HG02938 (cell line): ENCODE data around the gene RAB11FIP3.

Experiments used
- ATAC-seq: cut with Tn5 transposase; IDR thresholded peaks from one replicate; pipeline ENCODE4 v1.9.1; 2021; ENCODE audit warnings: mild to moderate bottlenecking, moderate library complexity; ENCODE audit not compliant: unreplicated experiment

RAB11FIP3 gene

DNA sequence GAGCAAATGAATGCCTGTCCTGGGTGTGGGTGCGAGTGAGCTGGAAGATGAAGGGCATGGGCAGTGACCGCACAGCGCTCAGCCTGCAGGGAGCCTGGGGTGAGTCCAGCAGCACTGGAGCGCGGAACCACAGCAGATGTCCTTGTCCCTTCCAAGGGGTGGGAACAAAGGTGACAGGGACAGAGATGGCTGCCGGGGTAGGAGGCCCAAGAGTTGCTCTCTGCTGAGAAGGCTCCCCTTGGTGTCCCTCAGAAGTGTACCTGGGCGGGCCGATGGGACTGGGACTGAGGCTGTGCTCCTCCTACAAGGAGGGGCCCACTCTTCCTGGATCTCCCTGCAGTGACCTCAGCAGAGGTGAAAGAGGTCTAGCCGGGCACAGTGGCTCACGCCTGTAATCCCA, 36.1 kb upstream of the RAB11FIP3 start:
- ATAC-seq, result no peak

DNA sequence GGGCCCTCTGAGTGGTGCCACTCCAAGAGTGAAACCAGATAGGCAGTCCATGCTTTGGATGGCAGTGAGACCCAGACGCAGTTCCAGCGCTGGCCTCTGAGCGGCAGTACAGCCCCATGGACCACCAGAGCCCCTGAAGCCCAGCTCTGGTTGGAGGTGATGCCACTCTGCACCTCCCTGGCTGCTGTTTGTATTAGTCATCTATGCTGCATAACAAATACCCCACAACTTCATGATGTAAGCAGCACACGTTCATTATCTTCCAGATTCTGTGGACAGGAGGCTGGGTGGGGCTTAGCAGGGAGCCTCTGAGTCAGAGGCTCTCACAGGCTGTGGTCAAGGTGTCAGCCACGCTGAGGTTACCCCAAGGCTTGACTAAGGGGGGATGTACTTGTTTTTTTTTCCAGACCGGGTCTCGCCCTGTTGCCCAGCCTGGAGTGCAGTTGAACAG, 33.5 kb upstream of the RAB11FIP3 start:
- no peak for ATAC-seq

DNA sequence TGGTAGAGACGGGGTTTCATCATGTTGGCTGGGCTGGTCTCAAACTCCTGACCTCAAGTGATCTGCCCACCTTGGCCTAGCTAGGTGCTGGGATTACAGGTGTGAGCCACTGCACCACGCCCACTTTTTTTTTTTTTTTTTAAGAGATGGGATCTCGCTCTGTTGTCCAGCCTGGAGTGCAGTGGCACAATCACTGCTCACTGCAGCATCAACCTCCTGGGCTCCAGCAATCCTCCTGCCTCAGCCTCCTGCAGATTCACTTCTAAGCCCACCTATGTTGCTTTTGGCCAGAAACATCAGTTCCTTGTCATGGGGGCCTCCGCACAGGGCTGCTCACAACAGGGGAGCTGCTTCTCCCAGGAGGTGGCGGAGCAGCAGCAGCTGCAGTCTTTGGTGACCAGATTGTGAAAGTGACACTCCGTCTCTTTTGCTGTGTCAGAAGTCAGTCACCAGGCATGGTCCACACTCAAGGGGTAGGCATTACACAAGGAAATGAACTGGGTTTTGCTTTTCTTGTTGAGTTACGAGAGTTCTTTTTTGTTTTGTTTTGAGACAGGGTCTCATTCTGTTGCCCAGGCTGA, 32.9 kb upstream of the RAB11FIP3 start:
- no peak for ATAC-seq

DNA sequence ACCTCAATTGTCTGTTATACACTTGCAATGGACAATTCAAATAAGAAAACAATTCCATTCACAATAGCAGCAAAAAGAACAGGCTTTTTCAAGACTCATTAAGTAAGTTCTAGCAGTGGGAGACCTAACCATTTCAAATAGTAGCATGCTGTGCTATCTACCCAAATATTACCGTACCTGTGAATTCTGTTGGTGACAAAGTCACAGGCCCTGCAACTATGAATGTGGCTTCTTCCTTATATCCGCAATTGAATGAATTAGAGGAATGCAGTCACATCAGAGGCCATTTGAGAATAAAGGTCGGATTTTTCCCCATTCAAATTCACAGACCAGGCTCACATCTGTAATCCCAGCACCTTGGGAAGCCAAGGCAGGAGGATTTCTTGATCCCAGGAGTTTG, 29.2 kb upstream of the RAB11FIP3 start:
- ATAC-seq, result no peak

DNA sequence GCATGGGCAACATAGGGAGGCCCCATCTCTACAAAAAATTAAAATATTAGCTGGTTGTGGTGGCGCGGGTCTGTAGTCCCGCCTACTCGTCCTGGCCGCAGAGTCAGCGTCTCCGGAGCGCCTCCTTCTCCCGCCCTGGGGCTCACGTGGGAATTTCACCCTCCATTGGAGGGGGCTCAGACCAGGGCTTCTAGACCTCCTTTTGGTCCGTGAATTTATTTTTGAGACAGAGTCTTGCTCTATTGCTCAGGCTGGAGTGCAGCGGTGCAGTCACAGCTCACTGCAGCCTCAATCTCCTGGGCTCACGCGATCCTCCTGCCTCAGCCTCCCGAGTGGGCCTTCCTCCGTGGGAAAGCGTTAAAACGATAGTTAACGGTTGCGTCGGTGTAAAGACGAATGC, 28.8 kb upstream of the RAB11FIP3 start:
- ATAC-seq, result no peak

DNA sequence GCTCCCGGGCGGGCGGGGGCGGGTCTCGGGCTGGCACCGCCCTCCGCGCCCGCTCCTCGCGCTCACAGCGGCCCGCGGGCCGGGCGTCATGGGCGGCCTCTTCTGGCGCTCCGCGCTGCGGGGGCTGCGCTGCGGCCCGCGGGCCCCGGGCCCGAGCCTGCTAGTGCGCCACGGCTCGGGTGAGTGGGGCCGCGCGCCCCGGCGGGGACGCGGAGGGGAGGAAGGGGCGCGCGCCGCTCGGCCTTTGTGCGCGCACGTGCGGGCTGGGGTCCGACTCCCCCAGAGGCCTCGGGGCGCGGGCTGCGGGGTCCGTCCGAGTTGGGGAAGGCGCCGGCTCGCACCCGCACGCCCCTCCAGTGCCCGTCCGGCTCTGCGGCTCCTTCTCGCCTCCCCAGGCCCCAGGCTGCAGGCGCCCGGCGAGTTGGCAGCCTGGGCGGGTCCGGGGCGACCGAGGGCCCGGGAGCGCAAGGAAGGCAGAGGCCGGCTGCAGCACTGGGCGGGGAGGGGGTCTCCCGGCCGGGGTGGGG, 28.3 kb upstream of the RAB11FIP3 start, which contains the start of gene NME4:
Gene NME4, plus strand, starts transcription at position 65 of the 527 bp plus-strand sequence. Its CDS starts 24 bp downstream, at position 89.
- ATAC-seq, result no peak

DNA sequence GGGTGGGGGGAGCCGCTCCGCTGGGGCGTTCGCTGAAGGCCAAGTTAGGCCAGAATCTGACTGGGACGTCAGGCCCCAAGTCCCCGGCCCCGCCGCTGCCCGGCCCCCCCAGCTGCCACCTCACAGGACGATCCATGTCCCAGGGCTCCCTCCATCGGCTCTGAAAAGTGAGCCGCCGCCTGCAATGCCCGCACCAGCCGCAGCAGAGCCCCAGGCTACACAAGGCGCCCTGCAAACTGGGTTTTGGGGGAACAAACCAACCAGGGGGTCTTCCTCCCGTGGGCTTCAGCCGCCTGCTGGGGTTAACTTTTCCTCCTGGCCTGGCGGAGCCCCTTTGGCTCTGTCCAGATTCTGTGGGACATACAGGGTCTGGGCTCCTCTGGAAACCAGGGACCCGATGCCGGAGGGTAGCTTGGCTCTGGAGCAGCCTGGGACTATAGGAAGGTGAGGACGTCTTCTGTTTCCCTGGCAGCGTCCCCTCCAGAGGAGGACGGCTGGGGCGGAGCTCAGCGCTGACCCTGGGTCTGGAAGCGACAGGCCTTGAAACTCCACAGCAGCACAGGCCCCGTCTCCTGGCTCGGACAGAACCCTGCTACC, 27.6 kb upstream of the RAB11FIP3 start:
- ATAC-seq, result no peak

DNA sequence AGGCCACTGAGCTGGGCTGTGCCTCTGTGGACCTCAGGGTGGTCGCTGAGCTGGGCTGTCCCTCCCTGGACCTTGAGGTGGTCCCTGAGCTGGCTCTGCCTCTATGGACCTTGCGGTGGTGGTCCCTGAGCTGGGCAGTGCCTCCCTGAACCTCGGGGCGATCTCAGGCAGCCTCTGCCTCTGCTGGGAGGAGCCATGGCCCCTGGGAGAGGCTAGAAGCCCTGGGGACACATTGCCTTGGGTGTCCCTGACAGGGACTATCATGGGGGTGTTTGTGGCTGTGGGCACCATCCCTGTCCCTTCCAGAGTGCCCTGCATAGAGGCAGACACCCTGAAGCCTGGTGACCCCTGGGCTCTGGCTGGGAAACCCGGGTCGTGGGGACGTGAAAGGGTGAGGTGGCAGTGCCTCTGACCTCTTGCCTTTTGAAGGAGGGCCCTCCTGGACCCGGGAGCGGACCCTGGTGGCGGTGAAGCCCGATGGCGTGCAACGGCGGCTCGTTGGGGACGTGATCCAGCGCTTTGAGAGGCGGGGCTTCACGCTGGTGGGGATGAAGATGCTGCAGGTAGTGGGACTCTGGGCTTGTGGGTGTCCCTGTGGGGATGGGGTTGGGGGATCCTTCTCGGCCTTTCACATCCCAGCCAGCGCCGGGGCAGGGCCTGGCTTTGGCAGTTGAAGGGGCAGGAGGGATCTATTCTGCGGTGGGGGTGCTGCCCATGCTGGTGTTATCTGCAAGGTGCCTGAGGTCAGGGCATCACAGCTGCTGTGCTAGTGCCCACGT, 26.7 kb upstream of the RAB11FIP3 start:
- no peak for ATAC-seq

DNA sequence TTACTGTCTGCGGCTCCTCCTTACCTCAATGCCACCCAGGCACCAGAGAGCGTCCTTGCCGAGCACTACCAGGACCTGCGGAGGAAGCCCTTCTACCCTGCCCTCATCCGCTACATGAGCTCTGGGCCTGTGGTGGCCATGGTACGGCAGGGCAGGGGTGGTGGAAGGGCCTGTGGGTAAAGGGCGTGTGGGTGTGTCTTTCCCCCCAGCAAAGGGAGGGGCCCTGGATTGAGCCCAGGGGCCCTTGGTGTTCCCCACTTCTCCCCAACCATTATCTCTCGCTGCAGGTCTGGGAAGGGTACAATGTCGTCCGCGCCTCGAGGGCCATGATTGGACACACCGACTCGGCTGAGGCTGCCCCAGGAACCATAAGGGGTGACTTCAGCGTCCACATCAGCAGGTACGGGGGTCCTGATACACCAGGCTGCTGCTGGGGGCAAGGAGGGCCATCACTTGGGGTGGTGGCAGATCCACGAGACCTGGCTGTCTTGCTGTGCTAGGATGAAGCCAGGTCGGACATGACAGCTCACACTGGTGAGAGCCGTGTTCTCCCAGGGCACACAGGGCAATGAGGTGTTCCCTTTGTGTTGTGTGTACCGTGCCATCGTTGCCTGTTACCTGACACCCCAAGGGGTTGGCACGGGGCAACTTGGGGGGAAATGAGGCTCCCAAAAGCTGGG, 26.0 kb upstream of the RAB11FIP3 start:
- no peak for ATAC-seq

DNA sequence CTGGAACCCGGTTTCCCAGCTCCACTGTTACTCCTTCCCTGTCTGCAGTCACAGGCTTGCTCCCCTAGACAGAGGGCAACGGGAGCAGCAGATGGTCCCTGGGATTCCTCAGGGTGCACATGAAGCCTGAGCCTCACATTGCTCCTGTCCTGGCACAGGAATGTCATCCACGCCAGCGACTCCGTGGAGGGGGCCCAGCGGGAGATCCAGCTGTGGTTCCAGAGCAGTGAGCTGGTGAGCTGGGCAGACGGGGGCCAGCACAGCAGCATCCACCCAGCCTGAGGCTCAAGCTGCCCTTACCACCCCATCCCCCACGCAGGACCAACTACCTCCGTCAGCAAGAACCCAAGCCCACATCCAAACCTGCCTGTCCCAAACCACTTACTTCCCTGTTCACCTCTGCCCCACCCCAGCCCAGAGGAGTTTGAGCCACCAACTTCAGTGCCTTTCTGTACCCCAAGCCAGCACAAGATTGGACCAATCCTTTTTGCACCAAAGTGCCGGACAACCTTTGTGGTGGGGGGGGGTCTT, 25.3 kb upstream of the RAB11FIP3 start:
- no peak for ATAC-seq

DNA sequence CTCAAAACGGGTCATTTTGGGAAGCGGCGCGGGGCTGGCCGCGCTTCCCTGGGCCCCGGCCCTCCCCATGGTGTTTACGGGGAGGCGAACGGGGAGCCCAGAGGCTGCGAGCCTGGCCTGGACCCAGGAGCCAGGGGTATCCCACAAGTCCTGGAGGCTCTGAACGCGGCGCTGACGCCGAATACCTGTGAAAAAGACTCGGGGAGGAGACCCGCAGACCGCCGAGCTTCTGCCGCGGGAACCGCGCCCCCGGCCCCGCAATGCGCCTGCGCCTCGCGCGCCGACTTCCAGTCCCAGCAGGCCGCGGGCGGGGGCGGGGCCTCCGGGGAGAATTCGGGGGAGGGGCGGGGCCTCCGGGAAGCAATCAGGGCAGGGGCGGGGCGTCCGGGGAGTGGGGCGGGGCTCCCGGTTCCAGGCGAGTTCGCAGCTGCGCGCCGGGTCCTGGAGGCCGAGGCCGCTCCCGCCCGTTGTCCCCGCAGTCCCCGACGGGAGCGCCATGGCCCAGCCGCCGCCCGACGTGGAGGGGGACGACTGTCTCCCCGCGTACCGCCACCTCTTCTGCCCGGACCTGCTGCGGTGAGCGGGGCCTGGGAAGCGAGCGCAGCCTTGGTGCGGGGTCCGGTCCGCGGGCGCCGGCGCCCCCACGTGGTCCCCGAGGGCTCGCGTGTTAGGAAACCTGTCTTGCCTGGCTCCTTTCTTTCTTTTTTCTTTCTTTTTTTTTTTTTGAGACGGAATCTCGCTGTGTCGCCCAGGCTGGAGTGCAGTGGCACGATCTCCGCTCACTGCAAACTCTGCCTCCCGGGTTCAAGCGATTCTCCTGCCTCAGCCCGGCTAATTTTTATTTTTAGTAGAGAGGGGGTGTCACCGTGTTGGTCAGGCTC, 23.7 kb upstream of the RAB11FIP3 start, which contains the start of gene DECR2:
Gene DECR2, plus strand, starts transcription at position 418 of the 881 bp plus-strand sequence. Its CDS starts 79 bp downstream, at position 497.
- ATAC-seq, result peak; percentile 54

DNA sequence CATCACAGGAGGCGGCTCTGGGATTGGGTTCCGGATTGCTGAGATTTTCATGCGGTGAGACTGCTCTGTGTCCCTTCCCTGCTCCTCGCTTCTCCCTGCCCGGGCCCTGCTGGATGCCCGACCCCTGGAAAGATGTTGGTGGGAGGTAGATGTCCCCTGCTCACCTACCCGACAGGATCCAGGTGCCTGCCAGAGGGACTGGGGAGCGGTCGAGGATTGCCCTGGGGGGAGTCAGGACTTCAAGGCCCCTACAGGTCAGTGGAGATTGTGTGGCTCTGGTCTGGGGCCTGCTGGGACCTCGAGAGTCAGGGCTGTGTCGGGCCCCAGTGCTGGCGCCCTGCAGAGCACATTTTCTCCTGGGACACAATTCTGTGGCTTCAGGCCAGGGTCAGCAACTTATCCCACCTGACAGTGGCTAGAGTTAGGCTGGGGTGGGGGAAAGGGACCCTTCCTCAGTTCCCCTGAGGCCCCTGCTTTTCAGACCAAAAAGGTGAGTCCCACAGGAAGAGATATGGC, 20.4 kb upstream of the RAB11FIP3 start:
- no peak for ATAC-seq

DNA sequence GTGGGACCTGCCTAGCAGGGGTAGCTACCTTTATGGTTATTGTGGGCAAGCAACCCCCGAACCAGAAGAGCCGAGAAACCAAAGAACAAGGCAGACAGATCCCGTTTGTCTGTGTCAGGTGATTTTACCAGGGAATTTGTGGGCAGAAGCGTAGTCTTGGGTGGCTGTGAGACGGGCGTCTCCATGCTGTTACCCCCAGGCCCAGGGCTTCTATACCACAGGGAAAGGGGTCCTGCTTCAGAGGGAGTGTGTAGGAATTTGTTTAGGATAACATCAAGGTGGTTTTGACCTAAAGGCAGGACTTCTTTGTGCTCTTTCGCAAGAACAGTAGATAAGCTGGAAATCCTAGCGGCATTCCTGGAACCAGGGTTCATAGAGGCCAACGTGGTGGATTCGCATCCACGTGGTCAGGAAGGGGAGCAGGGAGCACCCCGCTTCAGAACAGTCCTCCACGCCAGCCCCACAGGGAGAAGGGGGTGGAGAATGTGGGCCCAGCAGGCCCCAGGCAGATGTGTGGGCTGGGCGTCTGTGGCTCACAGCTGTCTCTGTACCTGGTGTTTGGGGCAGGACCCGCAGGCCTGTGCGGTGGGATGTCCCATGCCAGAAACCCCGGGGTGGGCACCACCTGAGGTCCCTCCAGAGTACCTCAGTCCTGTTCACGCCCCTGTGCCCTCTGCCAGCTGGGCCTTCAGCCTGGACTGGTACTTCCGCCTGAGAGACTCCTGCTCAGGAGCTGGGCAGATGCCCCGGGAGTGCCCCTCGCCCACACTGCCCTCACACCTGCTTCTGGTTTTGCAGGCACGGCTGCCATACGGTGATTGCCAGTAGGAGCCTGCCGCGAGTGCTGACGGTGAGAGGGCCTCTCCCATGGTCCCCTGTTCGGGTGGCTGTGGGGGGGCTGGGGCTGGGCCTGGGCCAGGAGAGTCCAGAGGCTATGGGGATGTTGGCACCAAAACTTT, 19.6 kb upstream of the RAB11FIP3 start:
- ATAC-seq, result no peak

DNA sequence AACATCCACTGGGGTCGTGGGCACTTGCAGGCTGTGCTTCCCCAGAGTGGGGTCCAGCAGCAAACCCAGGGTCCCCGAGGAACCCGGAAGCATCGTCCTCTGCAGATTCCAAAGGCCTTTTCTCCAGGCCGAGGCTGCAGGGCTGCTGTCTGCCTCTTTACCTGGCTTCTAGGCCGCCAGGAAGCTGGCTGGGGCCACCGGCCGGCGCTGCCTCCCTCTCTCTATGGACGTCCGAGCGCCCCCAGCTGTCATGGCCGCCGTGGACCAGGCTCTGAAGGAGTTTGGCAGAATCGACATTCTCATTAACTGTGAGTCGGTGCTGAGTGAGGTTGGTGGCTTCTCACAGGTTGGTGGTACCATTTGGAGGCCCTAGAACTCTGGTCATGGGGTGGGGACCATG, 18.2 kb upstream of the RAB11FIP3 start:
- ATAC-seq, result no peak

DNA sequence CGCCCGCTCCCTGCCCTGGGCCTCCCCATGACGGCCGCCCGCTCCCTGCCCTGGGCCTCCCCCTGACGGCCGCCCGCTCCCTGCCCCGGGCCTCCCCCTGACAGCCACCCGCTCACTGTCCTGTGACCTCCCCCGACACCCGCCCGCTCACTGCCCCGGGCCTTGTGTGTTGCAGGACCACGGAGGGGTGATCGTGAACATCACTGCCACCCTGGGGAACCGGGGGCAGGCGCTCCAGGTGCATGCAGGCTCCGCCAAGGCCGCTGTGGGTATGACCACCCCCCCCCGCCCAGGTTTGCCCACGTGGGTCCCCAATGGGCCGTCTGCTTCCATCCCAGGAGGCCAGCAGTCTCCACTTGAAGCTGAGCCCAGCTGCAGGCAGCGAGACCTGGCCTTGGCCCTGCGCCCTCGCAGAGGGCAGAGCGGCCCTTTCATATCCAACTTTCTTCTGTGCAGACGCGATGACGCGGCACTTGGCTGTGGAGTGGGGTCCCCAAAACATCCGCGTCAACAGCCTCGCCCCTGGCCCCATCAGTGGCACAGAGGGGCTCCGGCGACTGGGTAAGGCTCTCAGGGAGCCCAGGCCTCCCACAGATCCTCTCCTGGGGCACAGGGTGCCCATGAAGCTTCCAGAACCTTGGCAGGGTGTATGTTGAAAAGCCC, 14.8 kb upstream of the RAB11FIP3 start:
- ATAC-seq, result no peak

DNA sequence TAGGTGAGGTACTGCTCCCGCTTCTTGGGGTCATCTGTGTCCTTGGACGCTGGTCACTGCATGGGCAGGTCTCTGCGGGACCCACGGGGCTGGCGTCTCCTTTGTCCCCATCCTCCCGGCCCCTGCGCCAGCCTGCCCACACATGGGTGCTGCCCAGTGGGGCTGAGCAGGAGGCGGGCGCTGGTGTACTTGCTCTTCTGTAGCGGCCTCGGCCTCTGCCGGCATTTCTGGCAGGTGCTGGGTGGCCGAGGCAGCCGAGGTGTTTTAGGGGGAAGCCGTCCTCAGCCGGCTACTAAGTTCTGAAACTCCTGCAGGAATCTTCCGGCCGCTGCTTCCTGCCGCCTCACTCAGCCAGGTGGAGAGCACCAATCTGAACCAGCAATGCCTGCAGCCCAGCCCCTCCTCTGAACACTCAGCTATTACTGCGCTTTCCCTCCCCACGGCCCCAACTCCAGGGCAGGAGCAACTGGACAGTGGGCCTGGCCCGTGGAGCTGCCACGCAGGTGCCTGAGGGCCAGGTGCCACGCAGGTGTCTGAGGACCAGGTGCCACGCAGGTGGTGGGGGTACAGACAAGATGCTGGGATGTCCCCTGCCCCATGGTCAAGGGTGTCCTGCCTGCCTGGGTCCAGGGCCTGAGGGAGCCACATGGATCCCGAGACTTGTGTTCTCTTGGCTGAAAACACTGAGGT, 13.7 kb upstream of the RAB11FIP3 start:
- no peak for ATAC-seq

DNA sequence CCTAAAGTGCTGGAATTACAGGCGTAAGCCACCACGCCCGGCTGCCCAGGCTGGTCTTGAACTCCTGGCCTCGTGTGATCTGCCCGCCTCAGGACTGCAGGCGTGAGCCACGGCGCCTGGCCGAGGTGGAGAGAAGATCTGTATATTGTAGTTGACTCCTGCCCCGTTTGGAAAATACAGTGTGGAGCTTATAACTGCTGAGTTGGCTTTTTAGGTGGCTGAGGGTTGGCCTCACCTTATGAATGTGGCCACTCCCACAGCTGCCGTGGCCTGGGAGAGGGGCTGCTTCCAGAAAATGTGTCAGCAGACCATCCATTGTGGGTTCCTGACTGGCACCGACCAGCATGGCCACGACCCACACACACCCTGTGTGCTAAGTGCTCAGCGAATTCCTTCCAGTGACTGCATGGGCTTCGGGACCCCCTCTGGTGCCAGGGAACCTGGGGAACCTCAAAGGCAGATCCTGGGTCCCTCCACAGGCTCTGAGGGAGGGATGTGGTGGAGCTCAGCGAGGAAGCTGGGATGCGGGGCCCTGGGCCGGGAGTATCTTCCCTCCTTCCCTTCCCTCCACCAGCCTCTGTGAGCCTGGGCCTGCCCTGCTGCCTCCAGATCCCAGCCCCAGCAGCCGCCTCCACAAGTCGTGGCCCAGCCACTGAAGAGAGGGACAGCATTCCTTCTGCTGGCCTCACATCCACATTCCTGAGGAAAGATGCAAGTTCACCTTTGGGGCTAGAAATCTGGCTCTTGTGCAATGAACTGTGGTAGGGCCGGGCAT, 10.9 kb upstream of the RAB11FIP3 start:
- no peak for ATAC-seq
